Liver (tissue), 3 donors: ENCODE results near the gene RFC4.

Experiments used
- ATF3 ChIP-seq: IDR thresholded peaks from 2 replicates; pipeline ENCODE4 v1.6.1; 2016; ENCODE audit warnings: antibody characterized with exemption
- CTCF ChIP-seq: fragments of 150-350 bp; IDR thresholded peaks from 2 replicates; pipeline ENCODE4 v1.5.1; 2017; ENCODE audit warnings: improper control_type of control experiment, low read depth, low read length; ENCODE audit not compliant: missing input control
- EGR1 ChIP-seq, 2 donors: IDR thresholded peaks; 2 replicates each; pipeline ENCODE4 v1.6.1; 2016 to 2018; ENCODE audit warnings: antibody characterized with exemption in 2 of 2, low read depth in 2 of 2
- donor health status: healthy.
- donor health status: healthy.

GRCh38 chr3:186826976-186827857 is 20.9 kb upstream of the RFC4 start:
- TF ChIP-seq ATF3 (no peak), EGR1 (IDR thresholded peaks at IDR 0.05; ENCODE audit: low read depth in 2 of 2) (no peak), CTCF (no peak)
